Measurements from ENCODE around the gene SLC44A1. TPM values are rescaled to one million over a fixed set of nuclear protein-coding genes. Genes with fewer than 3 reads are reported as not detected.

The SLC44A1 gene
- total RNA-seq, 1 donor from 2014 or later: 69.7 TPM

DNA sequence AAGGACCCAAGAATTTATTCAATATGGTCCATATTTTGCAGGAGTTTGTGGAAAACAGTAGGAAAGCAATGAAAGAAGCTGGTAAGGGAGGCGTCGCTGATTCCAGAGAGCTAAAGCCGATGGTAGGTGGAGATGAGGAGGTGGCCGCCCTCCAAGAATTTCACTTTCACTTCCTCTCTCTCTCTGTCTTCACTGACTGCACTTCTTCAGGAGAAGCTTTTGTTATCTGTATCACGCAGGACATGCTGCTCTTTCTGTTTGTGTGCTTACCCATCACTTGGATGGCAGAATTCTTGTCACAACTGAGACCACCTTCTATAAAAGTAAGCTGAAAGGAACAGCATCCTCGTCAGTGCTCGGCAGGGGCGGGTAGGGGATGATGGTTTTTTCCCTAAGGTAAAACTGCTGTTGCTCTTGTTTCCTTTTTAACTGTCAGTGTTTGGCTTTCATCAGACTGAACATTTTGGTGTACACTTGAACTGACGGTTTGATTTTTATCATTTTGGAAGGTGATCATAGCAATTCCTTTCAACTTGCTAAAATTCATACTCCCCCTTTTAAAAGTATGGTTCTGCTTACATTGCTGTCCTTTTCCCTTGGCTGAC, 141.0 kb downstream of the SLC44A1 start:
- TF ChIP-seq, protein P1, sequence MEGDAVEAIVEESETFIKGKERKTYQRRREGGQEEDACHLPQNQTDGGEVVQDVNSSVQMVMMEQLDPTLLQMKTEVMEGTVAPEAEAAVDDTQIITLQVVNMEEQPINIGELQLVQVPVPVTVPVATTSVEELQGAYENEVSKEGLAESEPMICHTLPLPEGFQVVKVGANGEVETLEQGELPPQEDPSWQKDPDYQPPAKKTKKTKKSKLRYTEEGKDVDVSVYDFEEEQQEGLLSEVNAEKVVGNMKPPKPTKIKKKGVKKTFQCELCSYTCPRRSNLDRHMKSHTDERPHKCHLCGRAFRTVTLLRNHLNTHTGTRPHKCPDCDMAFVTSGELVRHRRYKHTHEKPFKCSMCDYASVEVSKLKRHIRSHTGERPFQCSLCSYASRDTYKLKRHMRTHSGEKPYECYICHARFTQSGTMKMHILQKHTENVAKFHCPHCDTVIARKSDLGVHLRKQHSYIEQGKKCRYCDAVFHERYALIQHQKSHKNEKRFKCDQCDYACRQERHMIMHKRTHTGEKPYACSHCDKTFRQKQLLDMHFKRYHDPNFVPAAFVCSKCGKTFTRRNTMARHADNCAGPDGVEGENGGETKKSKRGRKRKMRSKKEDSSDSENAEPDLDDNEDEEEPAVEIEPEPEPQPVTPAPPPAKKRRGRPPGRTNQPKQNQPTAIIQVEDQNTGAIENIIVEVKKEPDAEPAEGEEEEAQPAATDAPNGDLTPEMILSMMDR (IDR thresholded peaks at IDR 0.05; ENCODE audit: unreplicated experiment): no peak
- H3K9me3 Mint-ChIP-seq (ENCODE audit: unreplicated experiment): no peaks in the 10 kb centered on the region
- DNase-seq (ENCODE audit: low spot score): no peak
- no peaks in the 10 kb centered on the region for H3K27me3 Mint-ChIP-seq (ENCODE audit: unreplicated experiment)
- no peak overlapping the region for H3K27ac Mint-ChIP-seq (ENCODE audit: unreplicated experiment)
- H3K4me1 Mint-ChIP-seq (ENCODE audit: unreplicated experiment): peaks cover 2% of the 10 kb centered on the region
- H3K4me3 Mint-ChIP-seq (ENCODE audit: unreplicated experiment): no peak overlapping the region
- peaks cover 7% of the 10 kb centered on the region for H3K36me3 Mint-ChIP-seq (ENCODE audit: low read depth, unreplicated experiment)

GRCh38 chr9:105389796-105390195, 145.3 kb downstream of the SLC44A1 start:
- no peak overlapping the region for H3K27ac Mint-ChIP-seq (ENCODE audit: unreplicated experiment)
- TF ChIP-seq, protein P1 (IDR thresholded peaks at IDR 0.05; ENCODE audit: unreplicated experiment): no peak
- no peak overlapping the region for H3K4me3 Mint-ChIP-seq (ENCODE audit: unreplicated experiment)
- no peaks in the 10 kb centered on the region for H3K27me3 Mint-ChIP-seq (ENCODE audit: unreplicated experiment)
- peaks cover 6% of the 10 kb centered on the region for H3K36me3 Mint-ChIP-seq (ENCODE audit: low read depth, unreplicated experiment)
- no peaks in the 10 kb centered on the region for H3K9me3 Mint-ChIP-seq (ENCODE audit: unreplicated experiment)
- H3K4me1 Mint-ChIP-seq (ENCODE audit: unreplicated experiment): peaks cover 2% of the 10 kb centered on the region
- DNase-seq (ENCODE audit: low spot score): no peak

- no peak for DNase-seq (ENCODE audit: low spot score)
- Mint-ChIP-seq H3K9me3 (ENCODE audit: unreplicated experiment) (no peaks in the 10 kb centered on the region), H3K4me1 (ENCODE audit: unreplicated experiment) (peaks cover 2% of the 10 kb centered on the region)
Measured at GRCh38 chr9:105390871-105391270, 146.4 kb downstream of the SLC44A1 start.

GRCh38 chr9:105391288-105391687, 146.8 kb downstream of the SLC44A1 start:
- no peaks in the 10 kb centered on the region for H3K36me3 Mint-ChIP-seq (ENCODE audit: low read depth, unreplicated experiment)
- H3K9me3 Mint-ChIP-seq (ENCODE audit: unreplicated experiment): no peaks in the 10 kb centered on the region
- H3K4me1 Mint-ChIP-seq (ENCODE audit: unreplicated experiment): peaks cover 2% of the 10 kb centered on the region
- H3K27ac Mint-ChIP-seq (ENCODE audit: unreplicated experiment): no peak overlapping the region
- no peak for DNase-seq (ENCODE audit: low spot score)
- H3K27me3 Mint-ChIP-seq (ENCODE audit: unreplicated experiment): no peaks in the 10 kb centered on the region
- TF ChIP-seq, protein P1 (IDR thresholded peaks at IDR 0.05; ENCODE audit: unreplicated experiment): no peak
- H3K4me3 Mint-ChIP-seq (ENCODE audit: unreplicated experiment): no peak overlapping the region

More at GRCh38 chr9:105390871-105391270, 146.4 kb downstream of the SLC44A1 start:
- TF ChIP-seq, protein P1 (IDR thresholded peaks at IDR 0.05; ENCODE audit: unreplicated experiment): no peak
- H3K27me3 Mint-ChIP-seq (ENCODE audit: unreplicated experiment): no peaks in the 10 kb centered on the region
- H3K36me3 Mint-ChIP-seq (ENCODE audit: low read depth, unreplicated experiment): no peaks in the 10 kb centered on the region
- H3K27ac Mint-ChIP-seq (ENCODE audit: unreplicated experiment): no peak overlapping the region
- H3K4me3 Mint-ChIP-seq (ENCODE audit: unreplicated experiment): no peak overlapping the region

- Mint-ChIP-seq H3K27me3 (ENCODE audit: unreplicated experiment) (no peaks in the 10 kb centered on the region), H3K27ac (ENCODE audit: unreplicated experiment) (no peak overlapping the region), H3K4me3 (ENCODE audit: unreplicated experiment) (no peak overlapping the region), H3K9me3 (ENCODE audit: unreplicated experiment) (no peaks in the 10 kb centered on the region), H3K4me1 (ENCODE audit: unreplicated experiment) (peaks cover 2% of the 10 kb centered on the region), H3K36me3 (ENCODE audit: low read depth, unreplicated experiment) (no peaks in the 10 kb centered on the region)
- TF ChIP-seq, protein P1 (IDR thresholded peaks at IDR 0.05; ENCODE audit: unreplicated experiment): no peak
- DNase-seq (ENCODE audit: low spot score): no peak
Measured at GRCh38 chr9:105392531-105392930, 148.1 kb downstream of the SLC44A1 start.

All from endothelial cell (in vitro differentiated cells).